Skeletal muscle tissue (tissue), 4 donors: ENCODE data around the gene SCAMP1. TPM values are rescaled to one million over a fixed set of nuclear protein-coding genes. Genes with fewer than 3 reads are reported as not detected.

Experiments used
- H3K27ac ChIP-seq: one replicate; pipeline ENCODE4 v1.7.0; 2013; ENCODE audit warnings: mild to moderate bottlenecking, low read depth, low read length, inconsistent platforms
- H3K27me3 ChIP-seq, 3 donors: one replicate each; pipeline ENCODE4 v1.7.0; 2013; ENCODE audit warnings: low read length in 3 of 3; ENCODE audit not compliant: control insufficient read depth in 3 of 3, insufficient read depth in 3 of 3
- H3K36me3 ChIP-seq, 3 donors: one replicate each; pipeline ENCODE4 v1.7.0; 2013; ENCODE audit warnings: low read length in 3 of 3; ENCODE audit not compliant: control insufficient read depth in 3 of 3, insufficient read depth in 3 of 3
- H3K4me1 ChIP-seq, 3 donors: one replicate each; pipeline ENCODE4 v1.7.0; 2013; ENCODE audit warnings: low read length in 3 of 3, mild to moderate bottlenecking in 3 of 3; ENCODE audit not compliant: control insufficient read depth in 3 of 3, insufficient read depth in 3 of 3
- H3K4me3 ChIP-seq, 3 donors: one replicate each; pipeline ENCODE4 v1.7.0; 2013; ENCODE audit warnings: low read length in 3 of 3
- H3K9ac ChIP-seq, 3 donors: one replicate each; pipeline ENCODE4 v1.7.0; 2013; ENCODE audit warnings: low read length in 3 of 3, mild to moderate bottlenecking in 3 of 3, moderate library complexity in 2 of 3, low read depth in 1 of 3
- H3K9me3 ChIP-seq, 3 donors: one replicate each; pipeline ENCODE4 v1.7.0; 2013; ENCODE audit warnings: low read length in 3 of 3; ENCODE audit not compliant: control insufficient read depth in 3 of 3
- total RNA-seq: library from RNA; depleted of rRNA; stranded (reverse); fragments of >200 nt; gene quantifications from one replicate; pipeline ENCODE4 v1.2.3, GENCODE V29; 2014
- donor health status: Osteomylitis.

SCAMP1 gene
- total RNA-seq, 1 donor from 2014 or later, result 45.4 TPM

DNA sequence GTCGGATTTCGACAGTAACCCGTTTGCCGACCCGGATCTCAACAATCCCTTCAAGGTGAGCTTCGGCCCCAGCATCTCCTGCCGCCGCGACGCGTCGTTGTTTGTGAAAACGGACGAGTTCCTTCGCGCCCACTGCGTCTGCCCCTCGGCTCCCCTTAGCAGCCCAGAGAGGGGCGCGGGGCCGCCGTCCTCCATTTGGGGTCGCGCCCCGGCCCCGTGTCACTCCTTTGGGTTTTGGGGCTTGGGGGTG lies 182 bp downstream of the SCAMP1 start:
- no peaks in the 10 kb centered on the region for H3K36me3 ChIP-seq
- H3K27me3 ChIP-seq, result no peaks in the 10 kb centered on the region
- peak overlapping the region; percentile 91 to 98 (median 98) for H3K4me3 ChIP-seq
- H3K27ac ChIP-seq, result peak overlapping the region; percentile 85
- H3K9me3 ChIP-seq, result no peaks in the 10 kb centered on the region
- H3K4me1 ChIP-seq, result peaks cover 6 to 24% (median 23%) of the 10 kb centered on the region in 3 donors
- H3K9ac ChIP-seq, result peak overlapping the region; percentile 93 to 96 (median 95)

DNA sequence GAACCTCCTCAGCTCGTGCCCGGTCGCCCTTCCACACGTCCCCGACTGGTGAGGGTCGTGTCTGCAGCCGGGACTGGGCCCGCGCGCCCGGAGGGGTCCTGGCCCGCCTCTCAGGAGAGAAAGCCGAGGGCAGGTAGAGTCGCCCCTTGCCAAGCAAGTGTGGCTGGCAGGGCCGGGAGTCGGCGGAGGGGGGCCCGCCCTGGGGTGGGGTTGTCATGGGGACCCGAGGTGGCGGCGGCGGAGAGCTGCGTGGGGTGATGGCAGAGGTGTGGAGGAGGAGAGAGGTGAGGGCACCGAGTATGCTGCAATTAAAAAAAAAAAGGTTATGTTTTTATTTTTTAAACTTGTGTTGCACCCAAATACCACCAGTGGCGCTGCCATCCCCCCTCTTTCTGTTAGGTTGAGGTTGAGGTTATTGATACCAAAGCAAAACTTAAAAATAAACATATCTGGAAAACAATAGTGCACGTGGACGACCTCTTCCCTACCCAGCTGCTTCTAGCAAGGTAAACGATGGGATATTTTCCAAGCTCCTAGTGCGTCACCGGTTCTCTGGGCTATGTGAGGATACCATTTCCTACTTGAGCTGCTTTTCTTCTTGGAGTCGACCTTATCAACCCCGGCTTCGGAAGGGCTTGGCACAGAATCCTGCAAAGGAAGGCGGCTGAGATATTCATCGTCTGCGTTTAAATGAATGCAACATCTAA lies 660 bp downstream of the SCAMP1 start:
- H3K4me1 ChIP-seq, result peaks cover 6 to 24% (median 23%) of the 10 kb centered on the region in 3 donors
- H3K27ac ChIP-seq, result peak overlapping the region; percentile 85
- H3K4me3 ChIP-seq, result peak overlapping the region; percentile 91 to 98 (median 98)
- no peaks in the 10 kb centered on the region for H3K36me3 ChIP-seq
- peak overlapping the region; percentile 93 to 96 (median 95) for H3K9ac ChIP-seq
- no peaks in the 10 kb centered on the region for H3K9me3 ChIP-seq
- no peaks in the 10 kb centered on the region for H3K27me3 ChIP-seq

GRCh38 chr5:78361631-78361993 lies 1.2 kb downstream of the SCAMP1 start:
- H3K9me3 ChIP-seq, result no peaks in the 10 kb centered on the region
- peak overlapping the region; percentile 91 to 98 (median 98) for H3K4me3 ChIP-seq
- peak overlapping the region; percentile 93 to 96 (median 95) for H3K9ac ChIP-seq
- H3K36me3 ChIP-seq, result no peaks in the 10 kb centered on the region
- H3K27me3 ChIP-seq, result no peaks in the 10 kb centered on the region
- peaks cover 6 to 24% (median 23%) of the 10 kb centered on the region in 3 donors for H3K4me1 ChIP-seq
- peak overlapping the region; percentile 85 for H3K27ac ChIP-seq

- Histone ChIP-seq H3K4me1 (peaks cover 6 to 24% (median 23%) of the 10 kb centered on the region in 3 donors), H3K9me3 (no peaks in the 10 kb centered on the region), H3K4me3 (no peak overlapping the region), H3K27ac (no peak overlapping the region), H3K36me3 (no peaks in the 10 kb centered on the region), H3K9ac (no peak overlapping the region), H3K27me3 (no peaks in the 10 kb centered on the region)
These were observed 1.8 kb downstream of the SCAMP1 start for GRCh38 chr5:78362220-78362619.

- Histone ChIP-seq H3K27ac (no peak overlapping the region), H3K9me3 (no peaks in the 10 kb centered on the region), H3K4me1 (peaks cover 5 to 20% (median 18%) of the 10 kb centered on the region in 3 donors), H3K36me3 (no peaks in the 10 kb centered on the region), H3K9ac (no peak overlapping the region), H3K27me3 (no peaks in the 10 kb centered on the region), H3K4me3 (no peak overlapping the region)
These were observed 3.6 kb downstream of the SCAMP1 start for GRCh38 chr5:78364005-78364404.

GRCh38 chr5:78367318-78367991 lies 7.0 kb downstream of the SCAMP1 start:
- Histone ChIP-seq H3K9ac (no peak overlapping the region), H3K4me3 (no peak overlapping the region), H3K4me1 (peaks cover 0 to 5% (median under 1%) of the 10 kb centered on the region in 3 donors), H3K27me3 (no peaks in the 10 kb centered on the region), H3K36me3 (no peaks in the 10 kb centered on the region), H3K27ac (no peak overlapping the region), H3K9me3 (no peaks in the 10 kb centered on the region)

DNA sequence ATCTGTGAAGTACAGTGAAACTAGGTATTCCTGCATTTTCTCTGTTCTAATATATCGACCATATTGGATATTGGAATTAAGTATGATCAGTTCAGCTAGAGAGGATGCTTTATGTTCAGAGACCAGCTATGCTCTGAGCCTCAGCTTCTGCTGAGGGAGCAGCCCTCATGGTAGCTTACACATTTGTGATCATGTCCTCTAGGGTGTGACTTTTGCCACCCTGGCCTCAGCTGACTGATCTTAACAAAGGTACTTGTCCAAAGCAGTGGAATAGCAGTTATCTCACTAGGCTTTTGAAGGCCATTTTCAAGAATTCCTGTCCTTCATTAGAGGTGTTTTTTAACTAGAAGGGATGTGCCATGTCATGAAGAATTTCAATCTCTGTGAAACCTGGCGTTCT lies 9.3 kb downstream of the SCAMP1 start:
- H3K9ac ChIP-seq, result no peak overlapping the region
- no peak overlapping the region for H3K4me3 ChIP-seq
- no peak overlapping the region for H3K27ac ChIP-seq
- H3K36me3 ChIP-seq, result no peaks in the 10 kb centered on the region
- H3K9me3 ChIP-seq, result no peaks in the 10 kb centered on the region
- H3K27me3 ChIP-seq, result no peaks in the 10 kb centered on the region
- peaks cover 0 to 5% (median 0%) of the 10 kb centered on the region in 3 donors for H3K4me1 ChIP-seq

DNA sequence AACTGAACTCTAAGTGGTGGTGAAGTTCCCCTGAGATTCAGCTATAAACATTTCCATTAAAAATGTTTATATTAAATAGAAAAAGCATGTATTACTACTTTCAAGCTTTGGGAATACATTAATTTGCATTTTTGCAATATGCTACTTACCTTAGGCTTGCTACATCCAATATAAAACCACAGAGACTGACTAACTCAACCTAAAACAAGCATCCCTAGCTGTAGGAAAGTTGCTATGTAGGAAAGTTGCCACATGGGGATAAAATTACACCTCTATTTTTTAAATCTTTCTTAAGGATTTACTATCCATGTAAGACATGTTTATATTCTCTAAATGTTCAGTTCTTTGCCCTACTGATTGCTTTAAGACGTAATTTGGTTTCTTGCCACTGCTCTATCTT lies 12.8 kb downstream of the SCAMP1 start:
- Histone ChIP-seq H3K9ac (no peak overlapping the region), H3K4me1 (peaks cover 7 to 16% (median 13%) of the 10 kb centered on the region in 3 donors), H3K27ac (no peak overlapping the region), H3K4me3 (no peak overlapping the region), H3K27me3 (no peaks in the 10 kb centered on the region), H3K9me3 (no peaks in the 10 kb centered on the region), H3K36me3 (no peaks in the 10 kb centered on the region)

DNA sequence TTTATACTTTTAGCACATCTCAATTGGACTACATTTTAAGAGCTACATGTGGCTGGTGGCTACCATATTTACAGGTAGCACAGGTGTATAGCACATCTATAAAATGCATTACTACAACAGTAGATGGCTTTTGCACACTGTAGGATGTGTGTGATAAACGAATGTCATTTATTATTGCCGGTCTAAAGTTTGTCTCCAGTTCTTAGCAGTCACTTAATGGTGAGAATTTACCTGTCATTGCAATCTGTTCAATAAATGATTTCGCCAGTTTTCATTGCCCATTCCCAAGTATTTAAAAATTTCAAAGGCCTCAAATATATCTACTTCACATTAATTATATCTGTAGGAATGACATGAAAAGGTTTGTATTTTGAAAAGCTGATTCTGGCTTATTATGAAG lies 15.9 kb downstream of the SCAMP1 start:
- Histone ChIP-seq H3K36me3 (no peaks in the 10 kb centered on the region), H3K9ac (no peak overlapping the region), H3K4me1 (peaks cover 7 to 13% (median 11%) of the 10 kb centered on the region in 3 donors), H3K4me3 (no peak overlapping the region), H3K27me3 (no peaks in the 10 kb centered on the region), H3K27ac (no peak overlapping the region), H3K9me3 (no peaks in the 10 kb centered on the region)

- Histone ChIP-seq H3K9ac (no peak overlapping the region), H3K27me3 (no peaks in the 10 kb centered on the region), H3K9me3 (no peaks in the 10 kb centered on the region), H3K27ac (peak overlapping the region; percentile 57), H3K4me3 (peak overlapping the region in 1 of 3 donors; percentile 26), H3K4me1 (peaks cover 7 to 13% (median 11%) of the 10 kb centered on the region in 3 donors), H3K36me3 (no peaks in the 10 kb centered on the region)
These were observed 16.8 kb downstream of the SCAMP1 start for GRCh38 chr5:78377056-78377717.
